ENCODE results near the gene KLHL36.
A peak's percentile ranks its signal among the peaks of the same experiment; 100 is the strongest.
"Not testable (repeated sequence)": the region's sequence is repeated elsewhere in the genome, so short reads cannot be mapped to it uniquely, and the experiment has no call there.

Gene KLHL36

DNA sequence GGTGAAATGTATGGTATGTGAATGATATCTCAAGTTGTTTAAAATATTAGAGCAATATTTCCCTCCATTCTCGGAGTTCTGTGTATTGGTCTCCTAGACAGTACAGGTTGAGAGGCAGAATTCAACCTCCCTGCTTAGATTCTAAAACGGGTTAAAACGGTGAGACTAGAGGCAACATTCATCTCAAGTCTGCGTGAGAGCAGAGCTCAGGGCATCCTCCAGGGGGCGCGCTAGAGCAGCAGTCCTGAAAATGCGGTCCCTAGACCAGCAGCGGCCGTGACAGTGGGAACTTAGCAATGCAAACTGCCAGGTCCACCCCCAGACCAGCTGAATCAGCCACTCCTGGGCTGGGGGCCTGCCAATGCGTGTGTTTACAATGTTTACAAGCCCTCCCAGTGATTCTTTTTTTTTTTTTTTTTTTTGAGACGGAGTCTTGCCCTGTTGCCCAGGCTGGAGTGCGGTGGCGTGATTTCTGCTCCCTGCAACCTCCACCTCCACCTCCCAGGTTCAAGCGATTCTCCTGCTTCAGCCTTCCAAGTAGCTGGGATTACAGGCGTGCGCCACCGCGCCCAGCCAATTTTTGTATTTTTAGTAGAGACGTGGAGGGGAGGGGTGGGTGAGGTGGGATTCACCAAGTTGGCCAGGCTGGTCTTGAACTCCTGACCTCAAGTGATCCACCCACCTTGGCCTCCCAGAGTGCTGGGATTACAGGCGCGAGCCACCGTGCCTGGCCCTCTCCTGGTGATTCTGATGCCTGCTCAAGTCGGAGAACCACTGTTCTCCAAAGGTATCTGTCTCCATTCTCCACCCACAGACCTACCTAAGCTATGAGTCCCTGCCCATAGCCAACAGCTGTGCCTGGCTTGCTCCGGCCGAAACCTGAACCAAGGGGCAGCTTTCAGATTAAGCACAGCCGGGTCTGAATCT is 24.2 kb downstream of the KLHL36 start:
- peak; percentile 53 for DNase-seq (ENCODE audit: low read depth in 2 of 2)

DNA sequence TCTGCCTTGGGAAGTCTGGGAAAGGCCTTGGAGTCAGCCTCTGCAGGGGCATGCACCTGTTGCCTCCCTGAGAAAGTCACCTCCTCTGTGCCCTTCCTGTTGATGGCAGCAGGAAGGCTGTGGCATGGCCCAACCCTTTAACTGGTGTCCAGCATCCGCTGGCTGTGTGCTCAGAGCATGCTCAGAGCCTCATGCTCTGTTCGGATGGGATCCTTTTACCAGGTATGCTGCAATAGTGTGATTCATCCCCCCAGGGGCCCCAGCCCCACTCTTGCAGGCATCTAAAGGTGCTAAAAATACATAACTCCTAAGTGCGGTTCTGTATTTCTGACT is 24.9 kb downstream of the KLHL36 start:
- DNase-seq (ENCODE audit: low read depth in 2 of 2): no peak

DNA sequence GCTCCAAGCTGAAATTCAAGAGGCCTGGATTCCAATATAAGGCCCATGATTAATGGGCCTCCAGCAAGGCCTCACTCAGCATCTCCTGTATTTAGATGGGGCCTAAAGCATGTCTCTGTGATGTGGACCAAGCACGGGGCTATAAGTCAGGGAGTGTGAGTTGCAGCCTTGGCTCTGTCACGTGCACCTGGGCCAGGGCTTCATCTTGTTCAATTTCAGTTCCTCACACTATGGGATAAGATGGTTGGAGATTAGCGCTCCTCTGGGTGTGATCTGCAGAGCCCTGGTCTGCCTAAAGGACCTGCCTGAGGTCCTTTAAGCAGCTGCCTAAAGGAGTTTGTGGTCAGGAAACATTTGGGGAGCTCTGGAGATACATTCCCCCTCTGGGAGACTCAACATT is 25.2 kb downstream of the KLHL36 start:
- no peak for DNase-seq (ENCODE audit: low read depth in 2 of 2)

DNA sequence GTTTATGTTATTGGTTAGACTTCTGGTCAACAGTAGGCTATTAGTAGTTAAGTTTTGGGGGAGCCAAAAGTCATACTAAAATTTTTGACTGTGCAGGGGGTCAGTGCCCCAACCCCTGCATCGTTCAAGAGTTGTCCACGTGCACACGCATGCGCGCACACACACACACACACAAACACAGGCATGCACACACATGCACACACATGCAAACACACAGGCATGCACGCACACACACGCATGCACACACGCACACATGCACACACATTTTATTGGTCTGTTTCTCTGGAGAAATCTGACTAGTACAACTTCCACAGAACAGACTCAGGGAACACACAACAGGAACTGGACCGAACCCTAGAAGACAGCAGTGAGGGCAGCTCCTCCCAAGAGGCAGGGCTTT is 27.1 kb downstream of the KLHL36 start:
- no peak for DNase-seq (ENCODE audit: low read depth in 2 of 2)

DNA sequence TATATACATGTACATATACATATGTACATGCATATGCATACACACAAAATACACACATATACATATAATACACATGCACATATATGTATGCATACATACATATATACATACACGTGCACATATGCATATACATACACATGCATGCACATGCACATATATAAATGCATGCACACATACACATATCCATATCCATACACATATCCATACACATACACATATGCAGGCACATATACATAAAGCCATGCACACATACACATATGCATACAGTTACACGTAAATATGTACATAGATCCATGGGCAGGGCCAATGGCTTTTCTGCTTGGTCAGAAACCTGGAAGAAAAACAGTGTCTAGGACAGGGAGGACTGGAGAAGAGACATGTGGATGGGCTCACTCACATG is 27.6 kb downstream of the KLHL36 start:
- no peak for DNase-seq (ENCODE audit: low read depth in 2 of 2)

DNA sequence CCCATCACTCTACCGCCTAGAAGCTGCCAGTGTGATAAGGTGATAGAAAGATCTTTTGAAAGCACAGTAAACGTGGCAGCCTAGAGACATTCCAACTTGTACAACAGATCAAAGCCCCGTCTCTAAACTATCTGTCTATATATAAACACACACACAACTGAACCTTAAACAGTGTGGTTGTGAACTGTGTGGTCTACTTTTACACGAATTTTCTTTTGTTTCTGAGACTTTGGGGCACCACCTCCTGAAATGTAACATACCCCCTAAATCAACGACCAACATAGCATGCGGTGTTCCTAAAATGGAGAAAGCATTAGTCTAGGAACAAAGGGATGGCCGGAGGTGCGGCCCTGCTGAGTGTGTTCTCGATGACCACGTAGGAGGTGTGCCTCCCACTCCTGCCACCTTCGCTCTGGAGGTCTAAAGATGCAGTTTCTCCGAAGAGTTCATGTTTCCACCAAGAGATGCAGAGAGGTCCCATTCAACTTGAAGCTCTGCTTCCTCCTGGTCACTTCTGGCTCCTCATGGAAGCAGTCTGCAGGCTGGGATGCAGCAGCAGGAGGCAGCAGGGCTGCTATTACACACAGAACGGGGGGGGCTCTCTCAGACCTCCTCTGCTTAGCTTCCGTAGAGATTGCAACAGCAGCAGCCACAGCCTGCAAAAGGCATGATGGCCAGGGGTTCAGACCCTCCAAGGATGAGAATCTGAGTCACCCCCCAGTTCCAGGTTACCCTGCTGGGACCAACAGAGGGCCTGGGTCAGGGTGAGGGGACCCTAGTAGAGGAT is 28.9 kb downstream of the KLHL36 start:
- no peak for DNase-seq (ENCODE audit: low read depth in 2 of 2)

DNA sequence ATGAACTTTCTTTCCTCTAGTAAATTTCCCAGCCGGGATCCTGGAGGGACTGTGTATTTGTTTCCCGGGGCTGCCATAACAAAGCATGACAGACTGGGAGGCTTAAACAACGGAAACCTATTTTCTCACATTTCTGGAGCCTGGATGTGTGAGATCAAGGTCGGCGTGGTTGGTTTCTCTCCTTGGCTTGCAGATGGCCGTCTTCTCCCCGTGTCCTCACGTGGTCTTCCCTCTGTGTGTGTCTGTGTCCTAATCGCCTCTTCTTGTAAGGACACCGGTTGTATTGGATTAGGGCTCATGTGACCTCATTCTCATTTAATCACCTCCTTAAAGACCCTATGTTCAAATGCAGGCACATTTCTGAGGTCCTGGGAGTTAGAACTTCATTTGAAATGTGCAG is 29.5 kb downstream of the KLHL36 start:
- no peak for DNase-seq (ENCODE audit: low read depth in 2 of 2)

DNA sequence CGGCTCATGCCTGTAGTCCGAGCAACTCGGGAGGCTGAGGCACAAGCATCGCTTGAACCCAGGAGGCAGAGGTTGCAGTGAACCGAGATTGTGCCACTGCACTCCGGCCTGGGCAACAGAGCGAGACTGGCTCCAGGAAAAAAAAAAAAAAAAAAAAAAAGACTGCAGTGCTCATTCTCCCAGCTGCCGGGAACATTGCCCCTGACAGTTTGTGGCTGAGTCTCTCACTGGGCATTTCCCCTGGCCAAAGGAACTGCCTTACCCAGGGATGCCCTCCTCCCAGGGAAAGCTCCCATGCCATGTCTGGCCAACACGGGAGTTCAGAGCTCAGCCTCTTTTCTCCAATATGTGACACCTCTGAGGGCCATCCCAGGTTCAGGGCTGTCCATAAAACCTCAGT is 30.2 kb downstream of the KLHL36 start:
- no peak for DNase-seq (ENCODE audit: low read depth in 2 of 2)

DNA sequence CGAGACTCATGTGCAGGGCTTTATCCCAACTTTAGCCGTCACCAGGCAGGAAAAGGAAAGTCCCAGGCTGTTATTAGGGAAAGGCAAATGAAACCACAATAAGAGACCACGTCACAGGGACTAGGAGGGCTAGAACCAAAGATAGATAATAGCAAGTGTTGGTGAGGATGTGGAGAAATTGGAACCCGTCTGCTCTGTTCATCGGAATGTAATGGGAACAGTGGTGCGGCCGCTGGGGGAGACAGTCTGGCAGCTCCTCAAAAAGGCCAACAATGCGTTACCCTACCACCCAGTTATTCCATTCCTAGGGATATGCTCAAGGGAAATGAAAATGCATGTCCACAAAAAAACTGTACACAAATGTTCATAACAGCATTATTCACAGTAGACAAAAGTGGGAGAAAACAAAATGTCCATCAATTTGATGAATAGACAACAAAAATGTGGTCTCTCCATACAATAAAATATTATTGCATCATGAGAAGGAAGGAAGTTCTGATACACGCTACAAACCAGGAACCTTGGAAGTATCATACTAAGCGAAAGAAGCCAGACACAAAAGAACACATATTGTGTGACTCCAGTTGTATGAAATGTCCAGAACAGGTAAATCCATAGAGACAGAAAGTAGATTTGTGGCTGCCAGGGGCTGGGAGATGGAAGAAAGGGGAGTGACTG is 32.0 kb downstream of the KLHL36 start:
- no peak for DNase-seq (ENCODE audit: low read depth in 2 of 2)

DNA sequence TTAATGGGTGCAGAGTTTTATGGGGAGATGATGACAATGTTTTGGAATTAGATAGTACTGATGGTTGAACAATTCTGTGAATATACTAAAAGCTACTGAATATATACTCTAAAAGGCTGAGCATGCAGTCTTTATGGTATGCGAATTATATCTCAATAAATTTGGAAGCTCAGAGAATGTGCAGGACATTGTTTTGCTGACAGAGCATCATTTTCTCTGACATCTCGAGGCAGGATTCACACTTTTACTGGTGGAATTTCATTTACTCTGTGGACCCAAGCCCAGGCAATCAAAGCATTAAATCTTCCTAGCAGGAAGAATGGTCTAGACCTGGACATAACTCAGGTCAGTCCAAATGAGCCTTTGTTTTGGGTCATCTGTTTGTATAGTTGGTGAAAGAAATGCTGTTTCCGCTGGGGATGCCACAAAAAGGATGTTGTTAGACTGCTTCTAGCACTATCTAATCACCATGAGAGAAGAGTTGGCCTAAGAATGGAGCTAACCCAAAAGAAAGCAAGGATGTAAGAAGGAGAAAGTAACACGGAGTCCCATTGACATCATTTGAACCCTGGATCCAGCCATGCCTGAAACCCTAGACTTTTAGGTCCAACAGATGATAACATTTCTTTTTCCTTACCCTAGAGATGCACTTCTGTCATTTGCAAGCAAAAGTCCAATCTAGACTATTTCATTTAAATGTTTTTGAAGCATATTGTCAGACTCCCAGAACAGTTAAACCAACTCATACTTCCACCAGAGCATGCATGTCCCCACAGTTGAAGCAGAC is 32.7 kb downstream of the KLHL36 start:
- DNase-seq (ENCODE audit: low read depth in 2 of 2): no peak

DNA sequence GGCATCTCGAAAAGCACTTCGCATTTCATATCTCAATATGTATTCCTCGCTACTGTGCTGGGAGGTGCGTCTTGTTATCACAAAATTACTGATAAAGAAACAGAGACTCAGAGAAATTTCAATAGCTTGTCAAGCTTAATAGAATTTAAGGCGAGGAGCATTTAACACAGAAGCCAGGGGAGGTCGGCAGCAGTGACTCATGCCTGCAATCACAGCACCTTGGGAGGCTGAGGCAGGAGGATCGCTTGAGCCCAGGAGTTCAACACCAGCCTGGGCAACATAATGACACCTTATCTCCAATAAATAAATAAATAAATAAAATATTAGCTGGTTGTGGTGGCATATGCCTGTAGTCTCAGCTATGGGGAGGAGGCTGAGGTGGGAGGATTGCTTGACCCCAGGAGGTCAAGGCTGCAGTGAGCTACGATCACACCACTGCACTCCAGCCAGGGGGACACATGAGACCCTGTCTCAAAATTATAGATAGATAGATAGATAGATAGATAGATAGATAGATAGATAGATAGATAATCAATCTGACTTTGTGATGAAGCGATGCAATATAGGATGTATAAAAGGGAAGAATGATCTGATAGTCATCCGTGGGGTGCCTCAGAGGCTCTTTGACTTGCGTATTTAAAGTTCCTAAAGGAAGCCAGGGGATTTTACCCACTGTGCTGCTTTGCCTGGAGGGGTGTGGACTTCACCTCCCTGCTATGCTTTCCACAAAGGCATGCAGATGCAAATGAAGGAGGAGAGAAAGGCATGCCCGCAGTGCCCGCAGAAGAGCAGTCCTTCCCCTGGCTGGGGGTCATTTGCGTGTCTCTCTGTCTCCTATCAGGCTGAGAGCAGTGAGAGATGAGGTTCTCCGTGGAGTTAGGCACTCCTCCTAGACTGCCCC is 35.6 kb downstream of the KLHL36 start:
- DNase-seq (ENCODE audit: low read depth in 2 of 2): no peak

DNA sequence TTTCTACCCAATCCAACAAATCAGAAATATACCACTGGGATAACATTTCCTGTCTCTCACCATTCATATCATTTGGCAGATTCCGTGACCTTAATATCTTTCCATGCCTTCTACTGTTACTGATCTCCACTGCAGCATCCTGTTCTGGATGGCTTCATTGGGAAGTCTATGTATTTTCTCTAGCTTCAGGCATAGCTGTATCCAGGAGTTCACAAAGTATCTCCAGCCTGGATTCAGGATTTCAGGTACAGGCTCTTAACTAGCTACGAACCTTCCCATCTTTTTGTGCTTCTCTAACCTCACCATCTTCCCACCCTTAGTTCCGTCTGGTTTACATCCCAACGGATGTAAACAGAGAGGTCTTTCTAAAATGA is 36.3 kb downstream of the KLHL36 start:
- no peak for DNase-seq (ENCODE audit: low read depth in 2 of 2)

DNA sequence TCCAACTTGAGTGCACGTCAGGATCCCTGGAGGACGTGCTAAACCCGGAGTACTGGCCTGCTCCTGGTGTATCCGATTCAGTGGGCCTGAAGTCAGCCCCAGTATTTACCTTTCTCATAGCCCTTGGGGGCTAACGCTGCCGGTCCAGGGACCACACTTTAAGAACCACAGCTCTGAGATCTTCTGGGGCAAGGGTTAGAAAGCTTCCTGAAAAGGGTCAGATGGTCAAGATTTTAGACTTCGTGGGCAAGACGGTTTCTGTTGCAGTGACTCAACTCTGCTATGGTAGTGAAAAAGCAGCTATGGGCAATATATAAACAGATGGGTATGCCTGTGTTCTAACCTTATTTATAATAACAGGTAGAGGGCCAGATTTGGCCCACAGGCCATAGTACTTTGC is 36.9 kb downstream of the KLHL36 start:
- no peak for DNase-seq (ENCODE audit: low read depth in 2 of 2)

DNA sequence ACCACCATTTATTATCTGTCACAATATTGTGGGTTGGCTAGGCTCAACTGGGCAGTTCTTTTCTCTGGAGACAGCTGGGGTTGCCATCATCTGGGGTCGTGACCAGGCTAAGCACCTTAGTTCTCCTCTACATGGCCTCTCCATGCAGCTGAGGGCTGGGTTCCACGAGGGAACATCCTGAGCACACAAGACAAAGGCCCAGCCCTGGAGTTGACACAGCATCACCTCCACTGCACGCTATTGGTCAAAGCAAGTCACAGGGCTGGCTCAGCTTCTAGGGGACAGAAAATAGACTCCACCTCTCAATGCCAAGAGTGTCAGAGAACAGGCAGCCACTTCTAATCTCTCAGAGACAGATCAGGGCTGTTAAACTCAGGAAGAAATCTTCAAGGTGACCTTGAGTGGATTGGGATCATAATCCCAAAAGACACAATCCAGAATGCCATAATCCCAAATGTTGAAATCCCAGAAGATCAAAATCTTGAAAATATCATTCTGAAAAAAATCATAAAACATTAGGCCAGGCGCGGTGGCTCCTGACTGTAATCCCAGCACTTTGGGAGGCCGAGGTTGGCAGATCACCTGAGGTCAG is 38.5 kb downstream of the KLHL36 start:
- no peak for DNase-seq (ENCODE audit: low read depth in 2 of 2)

DNA sequence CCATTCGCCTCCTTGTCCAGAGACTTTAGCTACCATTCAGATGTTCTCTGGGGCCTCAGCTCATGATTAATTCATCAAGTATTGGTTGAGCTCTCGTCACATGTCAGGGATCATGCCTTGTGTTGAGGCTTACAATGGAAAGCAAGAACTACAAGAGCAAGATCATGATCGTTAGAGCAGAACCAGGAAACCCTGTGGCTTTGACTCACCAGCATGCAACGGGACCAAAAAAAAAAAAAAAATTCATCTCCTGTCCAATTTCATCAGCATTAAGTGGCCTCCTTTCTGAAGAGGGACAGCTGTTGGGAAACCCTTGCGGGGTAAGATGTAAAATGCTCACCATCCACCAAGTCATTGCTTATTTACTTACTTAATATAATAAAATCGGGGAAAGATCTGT is 39.4 kb downstream of the KLHL36 start:
- no peak for DNase-seq (ENCODE audit: low read depth in 2 of 2)

DNA sequence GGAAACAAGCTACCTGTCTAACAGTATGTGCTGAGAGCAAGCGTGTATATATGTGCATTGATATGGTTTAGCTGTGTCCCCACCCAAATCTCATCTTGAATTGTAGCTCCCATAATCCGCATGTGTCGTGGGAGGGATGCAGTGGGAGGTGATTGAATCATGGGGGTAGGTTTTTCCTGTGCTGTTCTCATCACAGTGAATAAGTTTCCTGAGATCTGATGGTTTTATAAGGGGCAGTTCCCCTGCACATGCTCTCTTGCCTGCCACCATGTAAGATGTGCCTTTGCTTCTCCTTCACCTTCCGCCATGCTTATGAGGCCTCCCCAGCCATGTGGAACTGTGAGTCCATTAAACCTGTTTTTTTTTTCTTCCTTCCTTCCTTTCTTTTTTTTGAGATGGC is 39.9 kb downstream of the KLHL36 start:
- not testable (repeated sequence) for DNase-seq (ENCODE audit: low read depth in 2 of 2)

DNA sequence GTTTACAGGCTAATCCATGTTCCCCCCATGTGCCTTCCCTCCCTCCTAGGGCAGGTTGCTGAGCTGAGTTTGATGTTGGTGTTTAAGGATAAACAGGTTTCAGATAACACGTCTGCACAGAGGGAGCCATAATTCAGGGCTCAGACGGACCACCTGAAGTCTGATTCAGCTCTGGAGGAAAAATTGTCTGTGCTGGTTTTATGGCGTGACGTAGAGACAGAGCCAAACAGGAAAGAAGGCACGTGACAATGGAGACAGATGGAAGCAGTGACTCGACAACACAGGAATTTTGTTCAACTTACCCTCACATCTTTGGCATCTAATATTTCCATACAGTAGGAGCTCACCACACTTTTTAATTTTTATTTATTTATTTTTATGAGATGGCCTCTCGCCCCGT is 40.8 kb downstream of the KLHL36 start:
- no peak for DNase-seq (ENCODE audit: low read depth in 2 of 2)

DNA sequence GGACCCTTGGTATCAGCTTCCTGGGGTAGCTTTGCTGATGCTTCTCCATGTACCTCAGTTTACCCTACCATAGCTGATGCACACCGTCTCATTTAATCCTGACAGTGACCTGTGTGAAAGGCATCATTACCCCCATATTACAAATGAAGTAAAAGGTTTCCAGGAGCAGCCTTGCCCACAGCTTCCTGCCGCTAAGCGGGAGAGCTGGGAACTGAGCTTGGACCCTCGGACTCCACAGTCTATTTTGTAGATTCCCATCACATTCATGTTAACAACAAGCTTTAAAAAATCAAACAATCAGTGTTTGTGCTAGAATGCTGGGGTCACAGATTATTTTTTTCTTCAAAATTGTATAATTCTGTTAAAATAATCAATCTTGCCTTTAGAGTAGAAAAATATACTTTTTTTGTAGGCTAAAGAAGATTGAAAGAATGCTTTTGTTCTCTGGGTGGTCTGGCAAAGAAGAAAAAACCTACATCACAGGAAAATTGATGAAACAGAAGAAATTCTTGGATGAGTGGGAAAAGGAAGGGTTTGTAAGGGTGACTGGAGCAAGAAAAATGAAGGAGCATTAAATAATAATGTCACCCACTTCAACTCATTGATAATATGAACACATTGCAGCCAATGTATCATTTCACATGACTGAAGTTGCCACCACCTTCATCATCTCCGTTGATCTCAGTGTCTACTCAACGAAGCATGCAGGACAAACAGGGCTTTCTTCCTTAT is 41.9 kb downstream of the KLHL36 start:
- DNase-seq (ENCODE audit: low read depth in 2 of 2): no peak

DNA sequence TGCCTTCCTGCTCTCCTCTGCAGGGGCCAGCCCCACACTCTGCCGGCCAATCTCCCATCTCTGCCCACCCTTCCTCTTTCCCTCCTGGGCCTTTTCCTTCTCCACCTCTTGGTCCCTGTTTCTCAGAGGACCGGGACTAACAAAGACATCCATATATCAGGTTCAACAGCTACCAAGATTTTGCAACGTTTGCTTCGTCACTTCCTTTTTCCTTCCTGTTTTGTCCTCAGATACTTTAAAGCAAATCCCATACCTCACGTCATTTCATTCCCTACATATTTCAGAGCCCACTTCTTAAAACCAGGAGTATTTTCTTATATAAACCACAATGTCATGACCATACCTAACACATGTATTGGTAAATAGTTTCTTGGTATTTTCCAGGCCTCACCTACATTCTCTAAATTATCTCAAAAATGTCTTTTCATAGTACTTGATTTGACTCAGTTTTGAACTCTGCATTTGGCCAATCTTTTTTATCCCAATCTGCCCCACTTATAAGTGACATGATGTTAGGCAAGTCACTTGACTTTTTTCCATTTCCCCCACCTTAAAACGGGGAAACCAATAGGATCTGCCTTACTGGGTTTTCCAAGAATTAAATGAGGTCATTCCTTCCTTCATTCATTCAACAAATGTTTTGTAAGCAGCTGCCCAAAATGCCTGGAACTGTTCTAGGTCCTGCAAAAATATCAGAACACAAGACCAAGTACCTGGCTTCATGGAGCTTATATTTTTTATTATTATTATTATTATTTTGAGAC is 44.3 kb downstream of the KLHL36 start:
- DNase-seq (ENCODE audit: low read depth in 2 of 2): no peak
